Measurements from ENCODE around the gene BPI. TPM values are rescaled to one million over a fixed set of nuclear protein-coding genes. Genes with fewer than 3 reads are reported as not detected.
"Not testable (repeated sequence)": the region's sequence is repeated elsewhere in the genome, so short reads cannot be mapped to it uniquely, and the experiment has no call there.

The BPI gene
- total RNA-seq, 1 donor from 2014 or later = not detected

DNA sequence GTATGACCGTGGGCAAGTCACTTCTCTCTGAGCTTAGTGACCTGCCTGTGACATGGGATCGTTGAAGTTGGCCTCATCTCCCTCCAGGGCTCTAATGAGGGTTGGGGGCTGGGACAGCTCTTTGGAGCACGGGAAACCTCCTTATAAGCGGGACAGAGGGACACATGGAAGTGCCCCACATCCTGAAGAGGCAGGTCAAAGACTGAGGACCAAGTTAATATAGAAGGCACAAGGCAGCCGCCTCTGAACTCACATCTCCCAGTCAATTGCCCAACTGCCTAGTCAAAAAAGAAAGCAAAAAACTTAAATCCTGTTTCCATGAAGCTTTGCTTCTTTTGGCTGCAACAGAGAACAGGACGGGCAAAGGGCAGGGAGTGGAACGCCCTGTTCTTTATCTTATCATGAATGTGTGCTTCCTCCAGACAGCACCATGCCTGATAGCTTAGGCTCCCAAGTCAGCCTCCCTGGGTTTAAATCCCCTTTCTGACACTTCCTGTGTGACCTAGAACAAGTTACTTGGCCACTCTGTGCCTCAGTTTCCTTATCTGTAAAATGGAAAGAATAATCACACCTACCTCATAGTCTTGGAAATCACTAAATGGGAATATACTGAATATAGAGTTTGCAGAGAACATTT is 69.4 kb downstream of the BPI start:
- H3K4me3 ChIP-seq (ENCODE audit: low read depth, low read length) = no peak overlapping the region
- TF ChIP-seq, protein P1, sequence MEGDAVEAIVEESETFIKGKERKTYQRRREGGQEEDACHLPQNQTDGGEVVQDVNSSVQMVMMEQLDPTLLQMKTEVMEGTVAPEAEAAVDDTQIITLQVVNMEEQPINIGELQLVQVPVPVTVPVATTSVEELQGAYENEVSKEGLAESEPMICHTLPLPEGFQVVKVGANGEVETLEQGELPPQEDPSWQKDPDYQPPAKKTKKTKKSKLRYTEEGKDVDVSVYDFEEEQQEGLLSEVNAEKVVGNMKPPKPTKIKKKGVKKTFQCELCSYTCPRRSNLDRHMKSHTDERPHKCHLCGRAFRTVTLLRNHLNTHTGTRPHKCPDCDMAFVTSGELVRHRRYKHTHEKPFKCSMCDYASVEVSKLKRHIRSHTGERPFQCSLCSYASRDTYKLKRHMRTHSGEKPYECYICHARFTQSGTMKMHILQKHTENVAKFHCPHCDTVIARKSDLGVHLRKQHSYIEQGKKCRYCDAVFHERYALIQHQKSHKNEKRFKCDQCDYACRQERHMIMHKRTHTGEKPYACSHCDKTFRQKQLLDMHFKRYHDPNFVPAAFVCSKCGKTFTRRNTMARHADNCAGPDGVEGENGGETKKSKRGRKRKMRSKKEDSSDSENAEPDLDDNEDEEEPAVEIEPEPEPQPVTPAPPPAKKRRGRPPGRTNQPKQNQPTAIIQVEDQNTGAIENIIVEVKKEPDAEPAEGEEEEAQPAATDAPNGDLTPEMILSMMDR (conservative IDR thresholded peaks at IDR 0.05; ENCODE audit: low read depth, low read length) = no peak
- DNase-seq (ENCODE audit: low read depth) = no peak

DNA sequence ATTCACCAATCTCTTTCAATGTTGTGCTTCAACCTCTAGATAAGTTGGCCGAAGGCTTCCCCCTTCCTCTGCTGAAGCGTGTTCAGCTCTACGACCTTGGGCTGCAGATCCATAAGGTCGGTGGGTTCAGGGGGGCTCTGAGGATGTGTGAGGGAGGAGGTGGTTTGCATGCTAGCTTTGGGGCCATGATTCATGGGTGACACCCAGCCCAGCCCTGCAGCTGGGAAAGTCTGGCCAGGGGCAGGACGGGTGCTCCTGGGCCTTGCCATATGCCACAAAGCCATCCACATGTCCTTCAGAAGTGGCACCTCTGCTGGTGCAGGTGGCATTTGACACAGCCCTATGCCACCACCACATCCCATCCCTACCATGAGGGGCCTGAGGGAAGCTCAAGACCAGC is 69.9 kb downstream of the BPI start:
- TF ChIP-seq, protein P1 (conservative IDR thresholded peaks at IDR 0.05; ENCODE audit: low read depth, low read length) = no peak
- H3K4me3 ChIP-seq (ENCODE audit: low read depth, low read length) = no peak overlapping the region
- no peak for DNase-seq (ENCODE audit: low read depth)

DNA sequence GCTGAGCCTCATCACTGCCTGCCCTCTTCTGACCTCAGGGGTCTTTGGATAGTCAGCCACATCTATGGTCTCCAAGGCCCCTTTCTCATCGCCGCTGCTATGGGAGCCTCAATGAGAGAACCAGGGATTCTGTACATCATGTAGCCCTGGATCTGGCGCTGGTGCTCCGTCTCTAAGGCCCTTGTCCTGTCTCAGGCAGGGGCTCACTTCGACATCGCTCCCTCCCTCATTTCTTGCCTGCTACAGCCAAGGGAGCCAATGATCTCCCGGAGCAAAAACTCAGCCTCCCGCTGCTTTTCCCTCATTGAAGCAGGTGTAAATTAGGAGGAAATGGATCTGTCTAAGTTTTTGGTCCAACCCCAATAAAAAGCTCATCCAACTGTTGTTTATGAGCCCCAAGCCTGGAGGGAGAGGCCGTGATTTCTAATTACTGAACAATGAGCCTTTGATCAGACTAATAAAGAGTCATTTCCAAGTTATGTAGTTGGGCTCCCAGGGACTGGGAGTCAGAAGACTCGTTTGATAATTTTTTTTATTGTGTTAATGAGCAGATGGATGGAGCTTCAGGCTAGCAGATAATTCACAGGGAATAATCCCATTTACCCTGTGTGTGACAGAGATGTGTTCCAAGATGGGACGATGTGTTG is 73.2 kb downstream of the BPI start:
- H3K4me3 ChIP-seq (ENCODE audit: low read depth, low read length) = no peak overlapping the region
- DNase-seq (ENCODE audit: low read depth) = no peak
- TF ChIP-seq, protein P1 (conservative IDR thresholded peaks at IDR 0.05; ENCODE audit: low read depth, low read length) = no peak

DNA sequence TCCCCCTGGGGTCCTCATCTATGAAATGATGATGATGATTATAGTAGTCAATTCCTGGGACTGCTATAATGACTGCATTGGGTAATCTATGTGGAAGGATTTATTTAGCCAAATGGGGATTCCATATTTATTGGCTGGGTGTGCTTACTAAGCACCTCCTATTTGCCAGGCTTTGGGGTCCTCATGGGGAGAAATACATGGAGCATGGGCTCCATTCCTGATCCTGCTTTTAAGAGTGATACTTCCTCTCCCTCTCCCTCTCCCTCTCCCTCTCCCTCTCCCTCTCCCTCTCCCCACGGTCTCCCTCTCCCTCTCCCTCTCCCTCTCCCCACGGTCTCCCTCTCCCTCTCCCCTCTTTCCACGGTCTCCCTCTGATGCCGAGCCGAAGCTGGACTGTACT is 73.9 kb downstream of the BPI start:
- not testable (repeated sequence) for DNase-seq (ENCODE audit: low read depth); H3K4me3 ChIP-seq (ENCODE audit: low read depth, low read length)

DNA sequence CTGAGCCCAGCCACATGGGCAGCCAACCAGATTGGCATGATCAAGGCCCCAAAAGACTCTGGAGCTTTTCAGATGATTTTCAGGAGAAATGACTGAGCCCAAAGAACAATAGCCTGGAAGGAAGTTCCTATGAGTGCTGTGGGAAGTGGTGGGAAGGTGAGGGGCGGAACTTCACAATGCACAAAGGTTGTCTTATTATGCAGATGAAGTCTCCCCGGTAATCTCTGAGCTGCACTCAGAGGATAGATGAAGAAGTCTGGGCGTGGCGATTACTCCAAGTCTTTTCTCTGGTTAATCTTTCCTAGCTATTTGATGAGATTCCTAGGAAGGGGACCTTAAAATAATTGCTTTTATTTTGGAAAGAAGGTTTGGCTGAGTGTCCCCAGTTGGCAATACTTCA is 79.2 kb downstream of the BPI start:
- H3K4me3 ChIP-seq (ENCODE audit: low read depth, low read length) = no peak overlapping the region
- TF ChIP-seq, protein P1 (conservative IDR thresholded peaks at IDR 0.05; ENCODE audit: low read depth, low read length) = no peak
- no peak for DNase-seq (ENCODE audit: low read depth)

DNA sequence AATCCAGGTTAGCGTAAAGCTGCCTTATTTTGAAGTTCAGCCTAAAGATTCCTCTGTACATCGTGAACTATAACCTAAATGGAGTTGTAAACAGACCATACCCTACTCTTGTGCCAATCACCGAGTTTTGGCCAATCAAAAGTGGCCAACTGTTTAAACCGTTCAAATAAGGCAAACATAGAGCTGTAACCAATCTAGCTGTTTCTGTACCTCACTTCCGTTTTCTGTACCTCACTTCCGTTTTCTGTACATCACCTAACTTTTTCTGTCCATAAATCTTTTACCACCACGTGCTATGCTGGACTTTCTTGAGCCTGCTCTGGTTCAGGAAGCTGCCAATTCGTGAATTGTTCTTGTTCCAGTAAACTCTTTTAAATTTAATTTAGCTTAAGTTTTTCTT is 82.0 kb downstream of the BPI start:
- no peak overlapping the region for H3K4me3 ChIP-seq (ENCODE audit: low read depth, low read length)
- TF ChIP-seq, protein P1 (conservative IDR thresholded peaks at IDR 0.05; ENCODE audit: low read depth, low read length) = no peak
- no peak for DNase-seq (ENCODE audit: low read depth)

DNA sequence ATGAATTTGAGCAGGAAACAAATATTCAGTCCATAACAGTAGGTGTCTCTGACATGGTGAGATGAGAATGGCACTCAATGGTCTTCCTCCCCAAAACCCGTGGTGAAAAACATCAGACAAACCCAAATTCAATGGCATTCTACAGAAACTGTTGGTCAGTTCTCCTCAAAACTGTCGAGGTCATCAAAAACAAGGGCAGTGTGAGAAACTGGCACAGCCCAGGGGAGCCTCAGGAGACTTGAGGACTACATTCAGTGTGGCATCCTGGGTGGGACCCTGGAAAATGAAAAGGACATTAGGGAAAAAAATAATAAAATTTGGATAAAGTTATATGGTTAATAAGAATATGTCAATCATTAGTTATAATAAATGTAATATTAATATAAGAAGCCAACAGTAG is 82.9 kb downstream of the BPI start:
- no peak overlapping the region for H3K4me3 ChIP-seq (ENCODE audit: low read depth, low read length)
- DNase-seq (ENCODE audit: low read depth) = no peak

More for the DNA sequence above, 82.9 kb downstream of the BPI start:
- TF ChIP-seq, protein P1 (conservative IDR thresholded peaks at IDR 0.05; ENCODE audit: low read depth, low read length) = no peak

Other genes starting within 250 kb of the BPI start
- gene TGM2, start 138.9 kb upstream of the BPI start, total RNA-seq = 137 and 150 TPM in 2 replicates
- gene KIAA1755, start 43.4 kb upstream of the BPI start, total RNA-seq = 0.06 and 0.29 TPM in 2 replicates
- not detected in 2 replicates for gene LBP, start 42.3 kb downstream of the BPI start, total RNA-seq
- gene SNHG17, start 131.2 kb downstream of the BPI start, total RNA-seq = 9.2 and 27.9 TPM in 2 replicates
- 17.1 and 19.1 TPM in 2 replicates for gene RALGAPB, start 168.7 kb downstream of the BPI start, total RNA-seq

Measured in epithelial cell of proximal tubule (primary cell).